SK-N-SH (cell line): ENCODE results near the gene ARL14EPL. TPM values are rescaled to one million over a fixed set of nuclear protein-coding genes. Genes with fewer than 3 reads are reported as not detected.

ENCODE experiments used
- CTCF ChIA-PET: fragments of 300-600, 350-600 bp; formaldehyde crosslinking; extraction: SDS; loops from one replicate; lab custom pipeline; 2021; lab: Yijun Ruan, JAX
- POLR2A ChIA-PET: fragments of 350-600 bp; sonication (Branson Sonifier 250); formaldehyde crosslinking; extraction: SDS; loops from one replicate; lab custom pipeline; 2020; ENCODE audit warnings: antibody characterized with exemption, inconsistent platforms; lab: Yijun Ruan, JAX
- DNase-seq: peaks from one replicate; pipeline ENCODE4 v3.0.0; 2012
- H2AFZ ChIP-seq: fragments of 200-600 bp; sonication (generic); 2 replicates; pipeline ENCODE4 v1.8.1; 2016; ENCODE audit warnings: antibody characterized with exemption, mild to moderate bottlenecking, low read depth
- H3F3A ChIP-seq: fragments of 200-600 bp; sonication (generic); replicated peaks from 2 replicates; pipeline ENCODE3; 2016; ENCODE audit warnings: antibody characterized with exemption, mild to moderate bottlenecking; ENCODE audit not compliant: insufficient read depth
- H3K27ac ChIP-seq, 2 experiments: fragments of 200-500 bp in 1 of 2; fragments of 200-600 bp in 1 of 2; sonication (Bioruptor generic) in 1 of 2; sonication (generic), shearing (Covaris generic) in 1 of 2; 2 replicates each; pipeline versions ENCODE4 v1.5.1 to v1.6.1; 2014 to 2016; ENCODE audit warnings: low read depth in 2 of 2, inconsistent platforms in 1 of 2, low read length in 1 of 2, mild to moderate bottlenecking in 1 of 2, mixed read lengths in 1 of 2
- H3K27me3 ChIP-seq: fragments of 200-600 bp; sonication (generic), shearing (Covaris generic); 2 replicates; pipeline ENCODE4 v1.6.1; 2016; ENCODE audit warnings: mixed run types; ENCODE audit not compliant: insufficient read depth
- H3K36me3 ChIP-seq, 2 experiments: fragments of 200-500 bp in 1 of 2; fragments of 200-600 bp in 1 of 2; sonication (Bioruptor generic) in 1 of 2; sonication (generic) in 1 of 2; replicated peaks in 1 of 2; 2 replicates each; pipeline versions ENCODE3 to v1.5.1; 2014 to 2016; ENCODE audit warnings: low read length in 1 of 2, mild to moderate bottlenecking in 1 of 2; ENCODE audit not compliant: insufficient read depth in 2 of 2, control insufficient read depth in 1 of 2
- H3K4me1 ChIP-seq, 2 experiments: fragments of 200-500 bp in 1 of 2; fragments of 200-600 bp in 1 of 2; sonication (Bioruptor generic) in 1 of 2; sonication (generic), shearing (Covaris generic) in 1 of 2; 2 replicates each; pipeline versions ENCODE4 v1.5.1 to v1.6.1; 2014 to 2016; ENCODE audit warnings: low read depth in 1 of 2, low read length in 1 of 2, mixed run types in 1 of 2; ENCODE audit not compliant: insufficient read depth in 2 of 2, control insufficient read depth in 1 of 2
- H3K4me2 ChIP-seq: fragments of 200-600 bp; sonication (generic), shearing (Covaris generic); 2 replicates; pipeline ENCODE4 v1.6.1; 2017; ENCODE audit warnings: mixed run types
- H3K4me3 ChIP-seq, 2 experiments: fragments of 200-500 bp in 1 of 2; fragments of 200-600 bp in 1 of 2; sonication (Bioruptor generic) in 1 of 2; sonication (generic), shearing (Covaris generic) in 1 of 2; 2 replicates each; pipeline versions ENCODE4 v1.5.1 to v1.8.1; 2014 to 2016; ENCODE audit warnings: low read depth in 2 of 2, inconsistent platforms in 1 of 2, low read length in 1 of 2, mild to moderate bottlenecking in 1 of 2, mixed read lengths in 1 of 2, moderate library complexity in 1 of 2
- H3K79me2 ChIP-seq: fragments of 200-600 bp; sonication (generic); 2 replicates; pipeline ENCODE4 v1.8.1; 2017; ENCODE audit warnings: mild to moderate bottlenecking; ENCODE audit not compliant: insufficient read depth
- H3K9ac ChIP-seq: fragments of 200-600 bp; sonication (generic); 2 replicates; pipeline ENCODE4 v1.6.1; 2017; ENCODE audit warnings: mixed run types
- H3K9me2 ChIP-seq: fragments of 200-600 bp; sonication (generic); 2 replicates; pipeline ENCODE4 v1.6.1; 2017; ENCODE audit warnings: mixed run types
- H3K9me3 ChIP-seq: fragments of 200-600 bp; sonication (generic); 2 replicates; pipeline ENCODE4 v1.6.1; 2017; ENCODE audit warnings: mixed run types, mild to moderate bottlenecking, moderate library complexity
- H4K20me1 ChIP-seq: fragments of 200-600 bp; sonication (generic); 2 replicates; pipeline ENCODE4 v1.6.1; 2017; ENCODE audit warnings: mild to moderate bottlenecking, mixed run types; ENCODE audit not compliant: insufficient read depth
- CHD2 ChIP-seq: fragments of 150-350 bp; IDR thresholded peaks from 2 replicates; pipeline ENCODE4 v1.6.1; 2018; ENCODE audit warnings: low read length; ENCODE audit not compliant: partially characterized antibody
- FOSL2 ChIP-seq: IDR thresholded peaks from 2 replicates; pipeline ENCODE4 v1.4.0; 2012; ENCODE audit warnings: low read depth, mild to moderate bottlenecking, moderate library complexity, borderline replicate concordance
- FOXJ3 ChIP-seq: sonication (generic); formaldehyde crosslinking; IDR thresholded peaks from 2 replicates; pipeline ENCODE4 v1.5.1; 2020; ENCODE audit warnings: mild to moderate bottlenecking, missing genetic modification reagents
- FOXM1 ChIP-seq: IDR thresholded peaks from 2 replicates; pipeline ENCODE4 v1.4.0; 2012; ENCODE audit warnings: low read depth, mild to moderate bottlenecking
- GABPA ChIP-seq: IDR thresholded peaks from 2 replicates; pipeline ENCODE4 v1.4.0; 2012; ENCODE audit warnings: low read depth, mild to moderate bottlenecking
- JUND ChIP-seq: IDR thresholded peaks from 2 replicates; pipeline ENCODE4 v1.4.0; 2012
- MXI1 ChIP-seq: IDR thresholded peaks from 2 replicates; pipeline ENCODE4 v1.6.1; 2012; ENCODE audit warnings: mild to moderate bottlenecking, low read depth, low read length, improper control_type of control experiment
- NFIC ChIP-seq: IDR thresholded peaks from 2 replicates; pipeline ENCODE4 v1.4.0; 2012; ENCODE audit warnings: borderline replicate concordance
- PBX3 ChIP-seq: IDR thresholded peaks from 2 replicates; pipeline ENCODE4; 2012
- POLR2AphosphoS5 ChIP-seq: IDR thresholded peaks from 2 replicates; pipeline ENCODE4 v1.6.1; 2012; ENCODE audit warnings: low read depth, low read length
- RAD21 ChIP-seq: IDR thresholded peaks from 2 replicates; pipeline ENCODE4 v1.6.1; 2012; ENCODE audit warnings: mild to moderate bottlenecking, low read length
- RFX5 ChIP-seq: IDR thresholded peaks from 2 replicates; pipeline ENCODE4 v1.6.1; 2012; ENCODE audit warnings: mild to moderate bottlenecking, improper control_type of control experiment, low read length
- RXRA ChIP-seq: IDR thresholded peaks from 2 replicates; pipeline ENCODE4 v1.4.0; 2012; ENCODE audit warnings: low read depth, mild to moderate bottlenecking, borderline replicate concordance
- SMC3 ChIP-seq: IDR thresholded peaks from 2 replicates; pipeline ENCODE4 v1.6.1; 2012; ENCODE audit warnings: low read depth, low read length, improper control_type of control experiment
- TAF1 ChIP-seq: IDR thresholded peaks from 2 replicates; pipeline ENCODE4 v1.6.1; 2012; ENCODE audit warnings: low read depth, mild to moderate bottlenecking, low read length, moderate library complexity, borderline replicate concordance
- TCF12 ChIP-seq: IDR thresholded peaks from 2 replicates; pipeline ENCODE4 v1.4.0; 2012
- TEAD4 ChIP-seq: IDR thresholded peaks from 2 replicates; pipeline ENCODE4 v1.4.0; 2012; ENCODE audit warnings: mild to moderate bottlenecking, borderline replicate concordance; ENCODE audit not compliant: insufficient read depth
- USF1 ChIP-seq: IDR thresholded peaks from 2 replicates; pipeline ENCODE4 v1.4.0; 2012; ENCODE audit warnings: low read depth, borderline replicate concordance
- YY1 ChIP-seq: IDR thresholded peaks from 2 replicates; pipeline ENCODE4 v1.4.0; 2012; ENCODE audit warnings: low read depth, mild to moderate bottlenecking
- WGBS: methylation state at CpG from one replicate; pipeline ENCODE4 v1.1.6; 2017; ENCODE audit warnings: low lambda C conversion rate; 5-methylcytosine and 5-hydroxymethylcytosine counted together
- polyA plus RNA-seq, 3 experiments: library from polyadenylated mRNA; depleted of rRNA; stranded (reverse); fragments of >200 nt; gene quantifications; 2 replicates each; pipeline ENCODE4 v1.2.3, GENCODE V29; 2012
- TF ChIP-seq, protein P1 (sequence below): IDR thresholded peaks from 2 replicates; pipeline ENCODE4 v1.4.0; 2012; ENCODE audit warnings: low read depth
- TF ChIP-seq, protein P2 (sequence below): fragments of 150-350 bp; IDR thresholded peaks from 2 replicates; pipeline ENCODE4 v1.6.1; 2017; ENCODE audit warnings: antibody characterized with exemption, low read length, low read depth, borderline replicate concordance
- TF ChIP-seq, protein P3 (sequence below): fragments of 150-350 bp; IDR thresholded peaks from 2 replicates; pipeline ENCODE4 v1.6.1; 2016; ENCODE audit warnings: mild to moderate bottlenecking, low read depth, low read length
- TF ChIP-seq, protein P4 (sequence below): fragments of 200-600 bp; sonication (generic); IDR thresholded peaks from 2 replicates; pipeline ENCODE4 v1.6.1; 2017; ENCODE audit warnings: antibody characterized with exemption, mild to moderate bottlenecking, moderate library complexity

Gene ARL14EPL
- polyA plus RNA-seq, 1 of the 3 experiments (the other 2 are of a cell fraction): not detected

- Histone ChIP-seq H3K27ac (no peak overlapping the region), H3K4me1 (no peaks in the 10 kb centered on the region), H3K9me3 (no peaks in the 10 kb centered on the region), H3K4me2 (no peak overlapping the region), H3K36me3 (no peaks in the 10 kb centered on the region), H4K20me1 (no peaks in the 10 kb centered on the region), H3K27me3 (no peaks in the 10 kb centered on the region), H3F3A (no peaks in the 10 kb centered on the region)
- ChIA-PET POLR2A (no interaction called here), CTCF (no interaction called here)
- no peak for DNase-seq
- TF ChIP-seq SMC3 (no peak), JUND (no peak), YY1 (no peak), RXRA (no peak), MXI1 (no peak), TEAD4 (no peak), GABPA (no peak), FOSL2 (no peak), NFIC (no peak), POLR2AphosphoS5 (no peak)
- TF ChIP-seq, protein P1, sequence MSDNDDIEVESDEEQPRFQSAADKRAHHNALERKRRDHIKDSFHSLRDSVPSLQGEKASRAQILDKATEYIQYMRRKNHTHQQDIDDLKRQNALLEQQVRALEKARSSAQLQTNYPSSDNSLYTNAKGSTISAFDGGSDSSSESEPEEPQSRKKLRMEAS: no peak
- TF ChIP-seq, protein P2, sequence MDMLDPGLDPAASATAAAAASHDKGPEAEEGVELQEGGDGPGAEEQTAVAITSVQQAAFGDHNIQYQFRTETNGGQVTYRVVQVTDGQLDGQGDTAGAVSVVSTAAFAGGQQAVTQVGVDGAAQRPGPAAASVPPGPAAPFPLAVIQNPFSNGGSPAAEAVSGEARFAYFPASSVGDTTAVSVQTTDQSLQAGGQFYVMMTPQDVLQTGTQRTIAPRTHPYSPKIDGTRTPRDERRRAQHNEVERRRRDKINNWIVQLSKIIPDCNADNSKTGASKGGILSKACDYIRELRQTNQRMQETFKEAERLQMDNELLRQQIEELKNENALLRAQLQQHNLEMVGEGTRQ: no peak
- TF ChIP-seq, all 33 proteins: peak for 0
- Histone ChIP-seq H2AFZ (no peak overlapping the region), H3K9ac (no peak overlapping the region), H3K79me2 (no peaks in the 10 kb centered on the region), H3K4me3 (no peak overlapping the region), H3K9me2 (no peaks in the 10 kb centered on the region)
- 70% methylated on average over 3 of the region's 3 CpGs for WGBS
These were observed 31.7 kb downstream of the ARL14EPL start for GRCh38 chr5:116063950-116064349.

GRCh38 chr5:116068028-116068632 lies 35.9 kb downstream of the ARL14EPL start:
- Histone ChIP-seq H3K9me2 (no peaks in the 10 kb centered on the region), H3F3A (no peaks in the 10 kb centered on the region), H3K27me3 (no peaks in the 10 kb centered on the region), H2AFZ (no peak overlapping the region), H3K4me1 (no peaks in the 10 kb centered on the region), H3K9ac (no peak overlapping the region), H3K79me2 (no peaks in the 10 kb centered on the region), H3K4me2 (no peak overlapping the region), H3K27ac (no peak overlapping the region), H3K4me3 (no peak overlapping the region; a peak in 1 of 4 replicates), H3K9me3 (no peaks in the 10 kb centered on the region), H4K20me1 (no peaks in the 10 kb centered on the region), H3K36me3 (no peaks in the 10 kb centered on the region)
- WGBS: under 1% methylated on average over 4 of the region's 4 CpGs
- peak; percentile 32 for DNase-seq
- POLR2A ChIA-PET: interaction anchor here (0.6 kb wide), 1 partner anchor 432 kb away, joined by 3 read pairs; no protein-coding TSS in a partner anchor
- TF ChIP-seq TAF1: no peak
- TF ChIP-seq TCF12: no peak
- TF ChIP-seq, protein P3, sequence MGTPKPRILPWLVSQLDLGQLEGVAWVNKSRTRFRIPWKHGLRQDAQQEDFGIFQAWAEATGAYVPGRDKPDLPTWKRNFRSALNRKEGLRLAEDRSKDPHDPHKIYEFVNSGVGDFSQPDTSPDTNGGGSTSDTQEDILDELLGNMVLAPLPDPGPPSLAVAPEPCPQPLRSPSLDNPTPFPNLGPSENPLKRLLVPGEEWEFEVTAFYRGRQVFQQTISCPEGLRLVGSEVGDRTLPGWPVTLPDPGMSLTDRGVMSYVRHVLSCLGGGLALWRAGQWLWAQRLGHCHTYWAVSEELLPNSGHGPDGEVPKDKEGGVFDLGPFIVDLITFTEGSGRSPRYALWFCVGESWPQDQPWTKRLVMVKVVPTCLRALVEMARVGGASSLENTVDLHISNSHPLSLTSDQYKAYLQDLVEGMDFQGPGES: no peak
- no peak for TF ChIP-seq RFX5
- no peak for TF ChIP-seq CHD2
- no peak for TF ChIP-seq PBX3
- peak; percentile 60 for TF ChIP-seq SMC3
- TF ChIP-seq RAD21: peak; percentile 84
- no peak for TF ChIP-seq YY1
- no peak for TF ChIP-seq FOXJ3 (CRISPR knock-in tag)
- no peak for TF ChIP-seq FOXM1
- no peak for TF ChIP-seq USF1
- TF ChIP-seq, protein P4, sequence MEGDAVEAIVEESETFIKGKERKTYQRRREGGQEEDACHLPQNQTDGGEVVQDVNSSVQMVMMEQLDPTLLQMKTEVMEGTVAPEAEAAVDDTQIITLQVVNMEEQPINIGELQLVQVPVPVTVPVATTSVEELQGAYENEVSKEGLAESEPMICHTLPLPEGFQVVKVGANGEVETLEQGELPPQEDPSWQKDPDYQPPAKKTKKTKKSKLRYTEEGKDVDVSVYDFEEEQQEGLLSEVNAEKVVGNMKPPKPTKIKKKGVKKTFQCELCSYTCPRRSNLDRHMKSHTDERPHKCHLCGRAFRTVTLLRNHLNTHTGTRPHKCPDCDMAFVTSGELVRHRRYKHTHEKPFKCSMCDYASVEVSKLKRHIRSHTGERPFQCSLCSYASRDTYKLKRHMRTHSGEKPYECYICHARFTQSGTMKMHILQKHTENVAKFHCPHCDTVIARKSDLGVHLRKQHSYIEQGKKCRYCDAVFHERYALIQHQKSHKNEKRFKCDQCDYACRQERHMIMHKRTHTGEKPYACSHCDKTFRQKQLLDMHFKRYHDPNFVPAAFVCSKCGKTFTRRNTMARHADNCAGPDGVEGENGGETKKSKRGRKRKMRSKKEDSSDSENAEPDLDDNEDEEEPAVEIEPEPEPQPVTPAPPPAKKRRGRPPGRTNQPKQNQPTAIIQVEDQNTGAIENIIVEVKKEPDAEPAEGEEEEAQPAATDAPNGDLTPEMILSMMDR: peak; percentile 92
- CTCF ChIA-PET: interaction anchor here (0.5 to 4.1 kb wide), 42 partner anchors 9 to 491 kb away, joined by 3 to 36 read pairs (median 4); partner anchors contain the start of genes AP3S1, ATG12, COMMD10 and LVRN
